ENCODE results near the gene GIMAP1.
"Not testable (repeated sequence)": the region's sequence is repeated elsewhere in the genome, so short reads cannot be mapped to it uniquely, and the experiment has no call there.

GIMAP1 gene

DNA sequence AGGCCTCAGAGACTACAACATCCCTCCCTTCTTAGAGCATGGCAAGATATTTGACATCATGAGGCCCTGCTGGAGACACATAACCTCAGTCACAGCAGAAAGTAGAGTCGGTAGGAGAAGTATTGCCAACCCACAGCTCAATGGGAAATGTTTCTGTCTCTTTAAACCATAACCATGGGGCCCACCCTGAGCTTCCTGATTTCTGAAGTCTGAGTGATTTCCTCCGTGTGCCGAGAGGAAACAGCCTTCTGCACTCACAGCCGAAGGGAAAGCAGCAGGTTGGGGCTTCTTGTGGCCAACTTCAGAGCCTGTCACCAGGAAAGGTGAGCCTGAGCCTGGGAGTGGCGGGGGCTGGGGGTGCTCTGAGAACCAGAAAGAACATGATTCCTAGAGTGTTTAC, at the start of gene GIMAP1:
TSS of gene GIMAP1 (plus strand) at position 246 of the 400 bp plus-strand sequence. CDS start 2,435 bp downstream, outside the sequence.
- DNase-seq (ENCODE audit: low spot score), result no peak

DNA sequence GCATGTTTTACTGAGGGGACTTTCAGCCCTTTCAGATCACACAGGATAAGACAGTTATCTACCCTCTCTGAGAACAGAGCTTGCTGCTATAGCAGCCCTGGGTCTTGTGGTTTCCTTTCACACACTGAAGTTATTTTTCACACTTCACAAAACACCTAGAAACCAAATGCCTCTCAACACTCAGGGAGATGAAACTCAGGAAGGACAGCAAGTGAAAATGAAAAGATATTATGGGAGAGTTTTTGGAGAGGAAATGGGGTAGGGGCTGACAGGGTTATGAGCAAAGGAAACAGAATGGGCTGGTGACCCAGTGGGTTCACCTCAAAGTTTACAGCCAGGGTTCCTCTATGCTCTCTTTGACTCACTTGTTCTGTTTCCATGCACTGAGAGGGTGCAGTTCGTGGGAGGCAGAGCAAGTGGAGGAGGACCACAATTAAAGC, 47.9 kb upstream of the GIMAP1 start:
- DNase-seq (ENCODE audit: low spot score), result no peak

DNA sequence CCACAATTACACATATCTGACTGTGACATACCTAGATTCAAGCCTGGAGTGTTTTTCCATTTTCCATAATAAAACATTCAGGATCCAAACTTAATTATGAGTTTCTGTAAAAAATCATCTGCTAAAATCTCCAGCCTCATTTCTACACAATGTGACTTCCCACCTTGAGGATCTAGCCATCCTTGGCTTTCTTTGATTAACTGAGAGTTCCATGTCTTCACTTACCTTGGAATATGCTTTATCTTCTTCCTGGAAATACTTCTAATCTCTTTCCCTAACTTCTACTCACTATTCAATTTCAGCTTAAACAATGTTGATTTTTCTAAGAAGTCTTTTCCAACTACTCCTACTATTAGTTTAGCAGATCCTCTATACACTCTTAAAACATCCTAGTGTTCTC, 47.4 kb upstream of the GIMAP1 start:
- no peak for DNase-seq (ENCODE audit: low spot score)

DNA sequence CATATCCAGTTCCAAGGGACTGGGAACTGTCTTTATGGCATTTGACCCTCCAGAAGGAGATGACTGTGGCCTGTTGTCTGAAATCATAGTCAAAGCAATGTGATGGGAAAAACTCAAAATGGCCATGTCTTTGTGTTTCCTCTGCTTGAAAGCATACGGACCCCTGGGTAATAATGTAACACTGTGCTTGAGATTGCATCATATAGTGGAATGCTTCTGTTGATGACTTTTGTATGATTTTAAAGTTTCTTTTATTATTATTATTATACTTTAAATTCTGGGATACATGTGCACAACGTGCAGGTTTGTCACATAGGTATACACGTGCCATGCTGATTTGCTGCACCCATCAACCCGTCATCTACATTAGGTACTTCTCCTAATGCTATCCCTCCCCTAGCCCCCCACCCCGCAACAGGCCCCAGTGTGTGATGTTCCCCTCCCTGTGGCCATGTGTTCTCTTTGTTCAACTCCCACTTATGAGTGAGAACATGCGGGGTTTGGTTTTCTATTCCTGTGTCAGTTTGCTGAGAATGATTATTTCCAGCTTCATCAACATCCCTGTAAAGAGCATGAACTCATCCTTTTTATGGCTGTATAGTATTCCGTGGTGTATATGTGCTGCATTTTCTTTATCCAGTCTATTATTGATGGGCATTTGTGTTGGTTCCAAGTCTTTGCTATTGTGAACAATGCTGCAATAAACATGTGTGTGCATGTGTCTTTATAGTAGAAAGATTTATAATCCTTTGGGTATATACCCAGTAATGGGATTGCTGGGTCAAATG, 44.4 kb upstream of the GIMAP1 start:
- not testable (repeated sequence) for DNase-seq (ENCODE audit: low spot score)

DNA sequence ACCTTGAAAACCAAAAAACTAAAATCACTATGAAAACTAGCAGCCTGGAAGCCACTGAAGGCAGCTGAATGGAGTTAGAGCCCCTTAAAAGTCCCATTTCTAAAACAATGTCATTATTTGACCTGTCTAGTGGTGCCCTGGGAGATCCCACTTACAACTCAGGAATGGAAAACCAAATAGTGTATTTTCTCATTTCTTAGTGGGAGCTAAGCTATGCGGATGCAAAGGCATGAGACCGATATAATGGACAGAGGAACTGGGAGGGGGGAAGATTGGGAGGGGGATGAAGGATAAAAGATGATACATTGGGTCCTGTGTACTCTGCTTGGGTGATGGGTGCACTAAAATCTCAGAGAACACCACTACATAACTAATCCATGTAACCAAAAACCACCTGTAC, 40.7 kb upstream of the GIMAP1 start:
- no peak for DNase-seq (ENCODE audit: low spot score)

DNA sequence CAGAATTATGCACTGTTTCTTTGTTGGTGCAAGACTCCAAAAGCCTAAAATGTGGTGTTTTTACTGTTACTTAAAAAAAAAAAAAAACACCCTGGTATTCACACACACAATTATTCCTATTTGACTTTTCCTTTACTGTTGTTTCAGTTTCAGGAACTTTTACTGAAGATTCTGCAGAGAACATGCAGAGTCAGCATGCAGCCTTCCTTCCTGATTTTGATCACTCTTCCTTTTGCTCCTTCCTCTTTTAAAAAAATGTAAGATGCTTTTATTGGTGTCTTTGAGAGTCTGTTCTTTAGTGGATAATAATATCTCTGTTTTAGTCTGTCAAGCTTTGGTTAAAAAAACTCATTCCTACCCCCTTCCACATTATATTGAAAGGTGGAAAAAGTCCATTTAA, 40.1 kb upstream of the GIMAP1 start:
- not testable (repeated sequence) for DNase-seq (ENCODE audit: low spot score)

DNA sequence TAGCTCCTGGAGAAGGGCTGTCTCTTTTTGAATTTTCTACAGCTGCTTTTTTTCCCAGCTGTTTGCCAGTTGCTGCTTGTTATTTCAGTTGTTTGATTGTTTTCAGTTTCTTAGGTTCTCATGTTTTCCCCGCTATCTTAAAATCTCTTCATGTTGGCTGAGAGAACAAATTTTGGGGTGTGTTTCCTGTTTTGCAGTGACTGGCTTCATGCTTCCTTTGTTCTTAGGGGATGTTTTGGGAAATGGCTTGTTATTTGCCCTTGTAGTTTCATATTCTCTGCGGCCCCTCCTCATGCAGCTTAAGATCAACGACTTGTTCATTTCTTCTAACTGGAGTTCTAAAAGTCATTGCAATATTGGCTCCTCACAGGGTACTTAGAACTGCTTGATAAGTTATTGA, 39.6 kb upstream of the GIMAP1 start:
- DNase-seq (ENCODE audit: low spot score), result not testable (repeated sequence)

DNA sequence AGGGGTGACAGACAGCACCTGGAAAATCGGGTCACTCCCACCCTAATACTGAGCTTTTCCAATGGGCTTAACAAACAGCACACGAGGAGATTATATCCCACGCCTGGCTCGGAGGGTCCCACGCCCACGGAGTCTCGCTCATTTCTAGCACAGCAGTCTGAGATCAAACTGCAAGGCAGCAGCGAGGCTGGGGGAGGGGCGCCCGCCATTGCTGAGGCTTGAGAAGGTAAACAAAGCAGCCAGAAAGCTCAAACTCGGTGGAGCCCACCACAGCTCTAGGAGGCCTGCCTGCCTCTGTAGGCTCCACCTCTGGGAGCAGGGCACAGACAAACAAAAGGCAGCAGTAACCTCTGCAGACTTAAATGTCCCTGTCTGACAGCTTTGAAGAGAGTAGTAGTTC, 37.8 kb upstream of the GIMAP1 start:
- not testable (repeated sequence) for DNase-seq (ENCODE audit: low spot score)

DNA sequence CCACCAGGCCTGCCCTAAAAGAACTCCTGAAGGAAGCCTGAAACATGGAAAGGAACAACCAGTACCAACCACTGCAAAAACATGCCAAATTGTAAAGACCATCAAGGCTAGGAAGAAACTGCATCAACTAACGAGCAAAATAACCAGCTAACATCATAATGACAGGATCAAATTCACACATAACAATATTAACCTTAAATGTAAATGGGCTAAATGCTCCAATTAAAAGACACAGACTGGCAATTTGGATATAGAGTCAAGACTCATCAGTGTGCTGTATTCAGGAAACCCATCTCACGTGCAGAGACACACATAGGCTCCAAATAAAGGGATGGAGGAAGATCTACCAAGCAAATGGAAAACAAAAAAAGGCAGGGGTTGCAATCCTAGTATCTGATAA, 36.0 kb upstream of the GIMAP1 start:
- not testable (repeated sequence) for DNase-seq (ENCODE audit: low spot score)

DNA sequence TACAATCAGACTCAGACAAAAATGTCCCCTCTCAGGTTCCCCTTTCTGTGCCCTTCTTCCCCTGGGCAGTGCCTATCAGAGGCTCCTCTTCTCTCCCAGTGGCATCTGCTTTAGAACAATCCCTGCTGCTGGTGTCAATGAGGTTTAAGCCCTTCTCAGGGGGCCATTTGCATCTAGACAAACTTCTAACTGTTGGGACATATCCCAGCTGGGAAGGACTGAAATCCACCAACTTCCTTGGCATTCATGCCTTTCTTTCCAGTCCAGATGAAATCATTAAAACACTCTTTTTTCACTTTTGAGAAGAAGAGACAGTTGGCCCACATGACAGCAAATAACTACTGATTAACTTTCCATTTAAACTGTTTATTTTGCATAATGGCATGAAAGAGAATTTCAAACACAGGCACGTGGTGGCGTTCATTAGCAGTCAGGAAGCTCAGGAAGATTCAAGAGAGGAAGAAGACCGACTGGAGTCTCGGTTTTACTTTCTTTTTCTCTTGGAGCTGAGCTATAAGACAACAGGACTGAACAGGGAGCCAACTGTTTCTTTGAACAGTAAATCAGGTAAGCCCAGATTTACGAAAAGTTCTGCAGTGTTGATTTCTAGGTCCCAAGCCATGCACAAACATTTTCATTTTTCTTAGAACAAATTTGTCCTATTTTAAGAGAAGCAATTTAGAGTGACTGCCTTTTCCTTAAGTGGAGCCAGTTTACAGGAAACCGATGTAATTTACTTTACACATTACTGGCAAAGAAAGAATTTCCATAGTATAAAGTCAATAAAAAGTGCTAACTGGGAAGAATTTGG, 31.0 kb upstream of the GIMAP1 start, which contains the start of gene GIMAP2:
TSS of gene GIMAP2 (plus strand) at position 488 of the 811 bp plus-strand sequence. CDS start 1,354 bp downstream, outside the sequence.
- peak; percentile 2 for DNase-seq (ENCODE audit: low spot score)

DNA sequence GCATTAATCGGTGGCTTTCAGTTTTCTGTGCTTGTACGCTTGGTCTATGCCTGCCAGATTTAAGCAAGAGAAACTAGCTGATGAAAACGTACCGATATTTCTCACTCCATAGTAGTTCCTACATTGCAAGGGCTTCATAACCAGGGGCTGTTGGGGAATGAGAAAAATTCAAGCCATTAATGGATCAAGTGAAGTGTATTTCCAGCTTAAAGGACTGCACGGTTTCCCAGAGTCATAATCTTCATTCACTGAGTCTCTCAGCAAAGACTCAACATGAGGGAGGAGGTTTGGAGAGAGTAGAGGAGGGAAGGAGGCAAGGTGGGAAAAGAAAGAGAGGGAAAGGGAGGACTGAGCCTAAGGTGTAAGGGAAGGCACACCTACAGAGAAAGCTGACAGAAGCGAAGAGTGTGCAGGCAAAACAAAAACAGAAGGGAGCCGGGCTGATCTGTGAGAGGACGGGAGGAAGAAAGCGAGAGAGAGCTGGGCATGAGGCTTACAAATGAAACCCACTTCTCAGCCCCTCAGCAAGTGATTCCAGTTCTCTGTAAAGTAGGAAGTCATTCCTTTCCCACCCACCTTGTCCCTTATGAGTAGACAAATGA, 30.3 kb upstream of the GIMAP1 start:
- DNase-seq (ENCODE audit: low spot score), result no peak

DNA sequence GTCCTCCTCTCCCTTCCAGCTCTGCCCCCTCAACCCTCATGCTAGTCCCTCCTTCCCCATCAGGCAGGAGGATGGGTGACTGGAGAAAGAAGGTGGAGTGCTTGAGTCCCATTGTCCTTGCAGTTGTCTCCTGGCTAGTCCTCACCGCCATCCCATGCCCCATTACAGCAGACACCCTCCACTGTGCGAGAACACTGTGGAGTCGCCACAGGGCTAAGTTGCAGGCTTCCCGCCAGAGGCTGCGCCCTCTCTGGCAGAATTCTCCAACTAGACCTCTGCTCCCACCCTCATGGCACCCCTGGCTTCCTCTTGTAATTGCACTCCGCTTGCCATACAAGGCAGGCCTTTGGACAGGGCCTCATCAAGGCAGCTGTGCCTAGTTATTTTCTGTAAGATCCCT, 27.8 kb upstream of the GIMAP1 start:
- no peak for DNase-seq (ENCODE audit: low spot score)

DNA sequence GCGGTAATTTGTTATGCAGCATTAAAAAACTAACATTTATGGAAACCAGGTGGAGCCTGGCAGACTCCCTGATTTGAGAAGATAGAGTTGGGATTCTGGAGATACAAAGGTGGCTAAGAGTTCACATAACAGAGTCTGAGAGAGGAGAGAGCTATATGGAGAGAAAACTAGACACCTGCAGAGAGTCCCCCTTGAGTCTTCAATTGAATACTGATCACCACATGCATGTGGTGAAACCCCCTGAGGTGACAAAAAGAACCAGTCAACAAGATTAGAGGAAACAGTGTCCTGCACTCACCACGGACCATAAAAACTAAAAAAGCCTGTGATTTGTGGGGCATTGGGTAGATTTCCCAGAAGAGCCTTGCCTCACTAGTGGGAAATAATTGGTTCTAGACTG, 20.8 kb upstream of the GIMAP1 start:
- no peak for DNase-seq (ENCODE audit: low spot score)

DNA sequence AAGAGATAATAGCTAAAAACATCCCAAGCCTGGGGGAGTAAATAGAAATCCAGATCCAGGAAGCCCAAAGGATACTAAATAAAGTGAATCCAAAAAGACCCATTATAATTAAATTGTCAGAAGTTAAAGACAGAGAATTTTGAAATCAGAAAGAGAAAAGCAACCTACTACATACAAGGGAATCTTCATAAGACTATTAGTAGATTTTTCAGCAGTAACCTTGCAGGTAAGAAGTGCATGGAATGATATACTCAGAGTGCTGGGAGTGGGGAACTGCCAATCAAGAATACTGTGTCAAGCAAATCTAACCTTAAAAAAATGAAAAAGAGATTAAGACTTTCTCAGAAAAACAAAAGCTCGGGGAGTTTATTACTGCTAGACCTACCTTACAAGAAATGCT, 13.2 kb upstream of the GIMAP1 start:
- no peak for DNase-seq (ENCODE audit: low spot score)

DNA sequence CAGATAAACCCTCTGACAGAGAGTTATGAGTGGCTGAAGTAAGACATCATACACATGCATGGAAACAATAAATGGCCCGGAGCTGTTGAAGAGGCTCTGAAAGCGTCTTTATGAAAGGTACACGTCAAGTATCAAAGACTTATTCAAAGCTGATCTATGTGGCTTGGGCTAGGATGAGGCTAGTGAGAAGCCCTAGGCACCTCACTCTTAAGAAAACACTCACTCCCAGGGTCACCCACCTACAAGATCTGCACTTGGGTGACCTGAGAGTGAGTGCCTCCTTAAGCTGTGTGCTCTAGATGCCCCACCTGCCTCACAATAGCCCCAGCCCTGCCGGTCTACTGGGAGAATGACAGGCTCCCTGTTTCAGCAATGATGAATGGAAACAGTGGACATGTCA, 1.1 kb upstream of the GIMAP1 start:
- no peak for DNase-seq (ENCODE audit: low spot score)

DNA sequence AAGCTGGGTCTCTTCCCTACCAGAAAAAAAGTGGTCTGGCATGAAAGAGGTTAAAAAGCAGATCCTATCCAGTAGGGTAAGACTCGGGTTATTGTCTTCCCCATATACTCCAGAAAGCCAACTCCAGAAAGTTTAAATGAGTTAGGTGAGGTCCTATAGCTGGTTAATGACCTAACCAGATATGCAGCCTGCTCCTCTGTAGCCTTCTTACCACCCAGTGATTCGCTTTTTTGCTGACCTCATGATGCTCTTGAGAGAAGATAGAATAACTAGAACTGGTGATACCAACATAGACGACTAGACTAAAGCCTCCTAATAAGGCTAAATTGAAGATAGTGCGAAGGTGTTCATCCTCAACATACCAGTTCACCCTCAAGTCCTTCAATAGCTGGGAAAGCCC, 675 bp upstream of the GIMAP1 start:
- no peak for DNase-seq (ENCODE audit: low spot score)

DNA sequence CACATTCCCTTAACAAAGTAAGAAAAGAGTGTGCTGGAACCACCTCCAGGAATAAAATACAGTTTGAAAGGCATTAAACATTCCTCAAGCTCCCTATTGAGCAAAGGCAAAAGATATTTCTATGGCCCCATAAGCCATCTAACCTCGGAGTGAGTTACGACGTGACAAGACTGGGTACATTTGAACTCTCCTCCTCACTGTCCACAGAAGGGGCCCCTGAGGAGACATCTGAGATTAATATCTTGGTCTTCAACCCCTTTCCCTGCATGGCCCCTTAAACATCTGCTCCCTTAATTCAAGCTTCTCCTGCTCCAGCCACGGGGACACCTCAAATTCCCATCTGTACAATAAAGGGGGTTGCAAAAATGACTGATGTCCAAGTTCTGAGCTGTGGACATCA, 526 bp downstream of the GIMAP1 start:
- DNase-seq (ENCODE audit: low spot score), result no peak

DNA sequence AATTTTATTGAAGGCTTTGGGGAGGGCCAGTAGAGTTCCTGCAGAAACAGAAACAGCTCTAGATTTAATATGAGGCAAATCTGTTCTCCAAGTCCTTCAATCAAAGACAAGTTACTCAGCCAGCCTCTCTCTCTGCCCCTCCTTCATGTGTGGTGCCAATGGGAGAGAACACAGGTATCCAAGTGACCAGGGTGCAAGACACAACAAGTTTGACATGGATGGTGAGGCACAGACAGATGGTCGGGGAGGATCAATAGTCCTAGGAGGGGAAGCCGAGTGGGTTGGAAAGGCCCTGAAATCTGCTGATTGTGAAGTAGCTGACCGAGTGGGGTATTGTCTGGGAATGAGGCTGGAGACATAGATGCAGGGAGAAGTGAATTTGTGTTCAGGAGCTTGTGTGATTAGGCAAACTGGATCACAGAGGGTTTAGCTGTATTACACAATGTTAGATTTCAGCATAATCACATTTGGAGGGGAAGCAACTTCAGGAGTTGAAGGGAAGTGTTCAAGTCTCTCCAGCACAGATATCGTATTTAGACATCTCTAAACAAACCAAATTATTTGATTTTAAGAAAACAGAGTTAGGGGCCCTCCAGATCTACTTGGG, 1.5 kb downstream of the GIMAP1 start:
- DNase-seq (ENCODE audit: low spot score), result no peak

DNA sequence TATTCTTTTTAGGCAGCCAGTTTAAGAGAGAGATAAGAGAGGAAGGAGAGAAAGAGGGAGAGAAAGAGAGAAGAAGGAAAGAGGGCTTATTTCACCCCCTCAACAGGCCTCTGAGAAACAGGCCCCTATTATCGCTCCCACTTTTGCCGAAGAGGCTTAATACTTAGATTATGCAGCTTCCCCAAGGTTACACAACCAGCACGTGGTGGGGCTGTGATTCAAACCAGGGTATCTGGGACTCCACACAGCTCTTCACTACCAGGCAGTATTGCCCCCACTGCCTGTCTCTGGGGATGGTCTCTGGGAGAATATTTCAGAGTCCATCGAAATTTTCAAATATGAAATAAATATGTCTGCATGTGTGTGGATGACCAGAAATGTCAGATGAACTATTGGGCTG, 3.0 kb downstream of the GIMAP1 start:
- no peak for DNase-seq (ENCODE audit: low spot score)

DNA sequence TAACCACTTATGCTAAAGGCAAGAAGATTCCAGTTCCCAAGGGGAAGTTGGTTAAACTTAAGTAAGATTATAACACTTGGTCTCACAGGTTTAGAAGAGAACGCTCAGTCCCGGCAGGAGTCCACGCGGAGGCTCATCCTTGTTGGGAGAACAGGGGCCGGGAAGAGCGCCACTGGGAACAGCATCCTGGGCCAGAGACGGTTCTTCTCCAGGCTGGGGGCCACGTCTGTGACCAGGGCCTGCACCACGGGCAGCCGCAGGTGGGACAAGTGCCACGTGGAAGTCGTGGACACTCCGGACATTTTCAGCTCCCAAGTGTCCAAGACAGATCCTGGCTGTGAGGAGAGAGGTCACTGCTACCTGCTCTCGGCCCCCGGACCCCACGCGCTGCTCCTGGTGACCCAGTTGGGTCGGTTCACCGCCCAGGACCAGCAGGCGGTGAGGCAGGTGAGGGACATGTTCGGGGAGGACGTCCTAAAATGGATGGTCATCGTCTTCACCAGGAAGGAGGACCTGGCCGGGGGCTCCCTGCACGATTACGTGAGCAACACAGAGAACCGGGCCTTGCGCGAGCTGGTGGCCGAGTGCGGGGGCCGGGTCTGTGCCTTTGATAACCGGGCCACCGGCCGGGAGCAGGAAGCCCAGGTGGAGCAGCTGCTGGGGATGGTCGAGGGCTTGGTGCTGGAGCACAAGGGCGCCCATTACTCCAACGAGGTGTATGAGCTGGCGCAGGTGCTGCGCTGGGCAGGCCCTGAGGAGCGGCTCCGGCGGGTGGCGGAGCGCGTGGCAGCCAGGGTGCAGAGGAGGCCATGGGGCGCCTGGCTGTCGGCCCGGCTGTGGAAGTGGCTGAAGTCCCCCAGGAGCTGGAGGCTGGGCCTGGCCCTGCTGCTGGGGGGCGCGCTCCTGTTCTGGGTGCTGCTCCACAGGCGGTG, 3.8 kb downstream of the GIMAP1 start:
- no peak for DNase-seq (ENCODE audit: low spot score)

DNA sequence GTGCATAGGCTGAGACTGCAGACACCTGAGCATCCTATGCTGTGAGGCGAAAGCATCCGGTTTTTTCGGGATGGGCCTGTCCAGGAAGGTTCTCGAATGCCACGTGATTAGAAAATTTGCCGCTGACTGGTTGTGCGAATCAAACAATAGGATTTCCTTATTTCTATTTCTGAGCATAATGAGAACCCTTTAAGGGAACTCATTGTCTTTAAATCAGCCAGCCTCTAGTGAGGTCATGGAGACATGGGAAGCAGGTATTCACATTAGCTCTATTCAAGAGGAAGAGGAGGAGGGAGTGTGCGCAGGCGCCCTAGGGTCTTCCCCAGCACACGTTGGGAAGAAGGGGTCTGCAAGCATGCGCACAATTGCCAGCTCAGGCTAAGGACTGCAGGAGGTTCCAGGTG, 5.6 kb downstream of the GIMAP1 start:
- no peak for DNase-seq (ENCODE audit: low spot score)

Measured in hematopoietic multipotent progenitor cell treated with erythropoietin and hydrocortisone succinate and interleukin-3 and kit ligand, for 15 days (in vitro differentiated cells).